ENCODE results near the gene STRIP1.

DNA sequence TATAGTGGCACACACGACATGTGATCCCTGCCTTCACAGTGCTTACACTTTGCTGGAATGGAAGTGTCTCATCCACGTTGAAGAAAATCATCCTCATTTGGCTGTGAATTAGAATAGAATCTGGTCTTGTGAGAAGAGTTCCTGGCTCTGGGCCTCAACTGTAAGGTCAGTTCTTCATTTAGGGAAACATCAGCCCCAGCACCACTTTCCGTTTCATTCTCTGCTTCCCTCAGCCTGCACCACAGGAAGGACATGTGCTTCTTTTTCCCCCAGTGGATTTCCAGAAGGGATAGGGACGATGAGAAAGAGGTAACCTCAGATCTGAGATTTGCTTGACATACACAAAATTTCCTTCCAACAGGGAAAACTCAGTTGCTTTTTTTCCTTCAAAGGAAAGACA, 39.7 kb downstream of the STRIP1 start:
- TF ChIP-seq, protein P1, sequence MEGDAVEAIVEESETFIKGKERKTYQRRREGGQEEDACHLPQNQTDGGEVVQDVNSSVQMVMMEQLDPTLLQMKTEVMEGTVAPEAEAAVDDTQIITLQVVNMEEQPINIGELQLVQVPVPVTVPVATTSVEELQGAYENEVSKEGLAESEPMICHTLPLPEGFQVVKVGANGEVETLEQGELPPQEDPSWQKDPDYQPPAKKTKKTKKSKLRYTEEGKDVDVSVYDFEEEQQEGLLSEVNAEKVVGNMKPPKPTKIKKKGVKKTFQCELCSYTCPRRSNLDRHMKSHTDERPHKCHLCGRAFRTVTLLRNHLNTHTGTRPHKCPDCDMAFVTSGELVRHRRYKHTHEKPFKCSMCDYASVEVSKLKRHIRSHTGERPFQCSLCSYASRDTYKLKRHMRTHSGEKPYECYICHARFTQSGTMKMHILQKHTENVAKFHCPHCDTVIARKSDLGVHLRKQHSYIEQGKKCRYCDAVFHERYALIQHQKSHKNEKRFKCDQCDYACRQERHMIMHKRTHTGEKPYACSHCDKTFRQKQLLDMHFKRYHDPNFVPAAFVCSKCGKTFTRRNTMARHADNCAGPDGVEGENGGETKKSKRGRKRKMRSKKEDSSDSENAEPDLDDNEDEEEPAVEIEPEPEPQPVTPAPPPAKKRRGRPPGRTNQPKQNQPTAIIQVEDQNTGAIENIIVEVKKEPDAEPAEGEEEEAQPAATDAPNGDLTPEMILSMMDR (conservative IDR thresholded peaks at IDR 0.05): no peak
- no peak for TF ChIP-seq EZH2 (IDR thresholded peaks at IDR 0.05; ENCODE audit: low read depth)

Data from PC-9 (cell line).